ENCODE results near the gene CD300LG. TPM values are rescaled to one million over a fixed set of nuclear protein-coding genes. Genes with fewer than 3 reads are reported as not detected.

Gene CD300LG
- total RNA-seq, 1 donor from 2014 or later, result 5.4 TPM

DNA sequence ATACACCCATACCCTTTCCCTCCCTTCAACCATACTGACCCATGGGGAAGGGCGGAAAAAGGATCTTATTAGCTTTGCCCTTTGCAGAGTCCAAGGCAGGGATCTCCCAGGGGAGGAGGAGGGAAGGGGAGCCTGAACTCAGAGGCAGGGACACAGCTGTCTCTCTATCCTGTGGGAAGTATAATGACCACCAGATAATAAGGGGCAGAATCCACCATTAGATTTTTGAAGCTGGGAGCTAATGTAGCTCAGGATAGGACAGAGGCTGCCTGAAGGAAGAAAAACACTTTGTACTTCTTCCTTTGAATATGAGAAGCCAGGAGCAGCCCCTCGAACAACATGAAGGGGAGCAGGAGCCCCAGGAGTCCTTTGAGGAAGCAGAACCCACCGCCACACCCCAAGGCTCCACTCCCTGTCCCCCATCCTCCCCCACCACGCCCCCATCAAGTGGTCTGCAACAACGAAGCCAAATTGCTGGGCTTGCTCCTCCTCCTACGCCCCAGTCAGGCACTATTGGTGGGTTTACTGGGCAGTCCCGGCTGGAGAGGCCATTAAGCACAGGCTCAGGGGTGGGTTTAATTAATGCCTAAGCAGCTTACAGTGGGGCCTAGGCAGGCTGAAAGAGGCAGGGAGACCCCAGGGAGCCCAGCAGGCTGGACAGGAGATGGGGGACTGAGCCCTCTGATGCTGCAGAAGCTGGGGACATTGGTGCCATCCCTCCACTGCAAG is 55.0 kb downstream of the CD300LG start:
- TF ChIP-seq, protein P1, sequence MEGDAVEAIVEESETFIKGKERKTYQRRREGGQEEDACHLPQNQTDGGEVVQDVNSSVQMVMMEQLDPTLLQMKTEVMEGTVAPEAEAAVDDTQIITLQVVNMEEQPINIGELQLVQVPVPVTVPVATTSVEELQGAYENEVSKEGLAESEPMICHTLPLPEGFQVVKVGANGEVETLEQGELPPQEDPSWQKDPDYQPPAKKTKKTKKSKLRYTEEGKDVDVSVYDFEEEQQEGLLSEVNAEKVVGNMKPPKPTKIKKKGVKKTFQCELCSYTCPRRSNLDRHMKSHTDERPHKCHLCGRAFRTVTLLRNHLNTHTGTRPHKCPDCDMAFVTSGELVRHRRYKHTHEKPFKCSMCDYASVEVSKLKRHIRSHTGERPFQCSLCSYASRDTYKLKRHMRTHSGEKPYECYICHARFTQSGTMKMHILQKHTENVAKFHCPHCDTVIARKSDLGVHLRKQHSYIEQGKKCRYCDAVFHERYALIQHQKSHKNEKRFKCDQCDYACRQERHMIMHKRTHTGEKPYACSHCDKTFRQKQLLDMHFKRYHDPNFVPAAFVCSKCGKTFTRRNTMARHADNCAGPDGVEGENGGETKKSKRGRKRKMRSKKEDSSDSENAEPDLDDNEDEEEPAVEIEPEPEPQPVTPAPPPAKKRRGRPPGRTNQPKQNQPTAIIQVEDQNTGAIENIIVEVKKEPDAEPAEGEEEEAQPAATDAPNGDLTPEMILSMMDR (IDR thresholded peaks at IDR 0.05; ENCODE audit: unreplicated experiment), result no peak
- no peak for DNase-seq (ENCODE audit: low spot score)
- peaks cover 9% of the 10 kb centered on the region for H3K27me3 Mint-ChIP-seq (ENCODE audit: unreplicated experiment)
- H3K4me1 Mint-ChIP-seq (ENCODE audit: unreplicated experiment), result peaks cover 4% of the 10 kb centered on the region
- no peaks in the 10 kb centered on the region for H3K9me3 Mint-ChIP-seq (ENCODE audit: unreplicated experiment)
- H3K4me3 Mint-ChIP-seq (ENCODE audit: unreplicated experiment), result no peak overlapping the region
- no peak overlapping the region for H3K27ac Mint-ChIP-seq (ENCODE audit: unreplicated experiment)
- no peaks in the 10 kb centered on the region for H3K36me3 Mint-ChIP-seq (ENCODE audit: low read depth, unreplicated experiment)

DNA sequence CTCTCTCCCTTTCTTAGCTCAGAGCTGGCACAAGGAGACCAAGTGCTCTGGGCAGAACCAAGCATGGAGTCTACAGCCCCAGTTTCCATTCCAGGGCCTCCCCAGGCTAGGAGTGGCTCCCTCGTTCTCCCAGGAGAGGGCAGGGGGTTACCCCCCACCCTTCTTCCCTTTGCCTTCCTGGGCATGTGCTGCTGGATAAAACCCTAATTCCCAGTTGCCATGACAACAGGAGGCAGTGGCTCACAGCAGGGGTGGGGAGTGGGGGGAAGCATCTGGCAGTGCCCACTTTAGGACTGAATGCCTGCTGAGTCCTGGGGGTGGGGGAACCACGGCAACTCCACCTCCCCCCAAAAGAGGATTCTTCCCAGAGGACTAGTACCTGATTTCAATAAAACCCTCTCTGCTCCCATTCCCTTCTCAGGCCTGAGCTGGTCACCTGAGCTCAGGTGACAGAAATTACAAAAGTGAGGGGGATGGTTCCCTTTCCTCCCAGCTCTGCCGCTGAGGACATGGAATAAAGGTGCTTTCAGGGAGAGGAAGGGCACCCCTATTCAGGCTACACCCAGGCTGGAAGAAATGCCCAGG is 58.5 kb downstream of the CD300LG start:
- Mint-ChIP-seq H3K27ac (ENCODE audit: unreplicated experiment) (no peak overlapping the region), H3K4me1 (ENCODE audit: unreplicated experiment) (peaks cover 8% of the 10 kb centered on the region), H3K4me3 (ENCODE audit: unreplicated experiment) (no peak overlapping the region), H3K36me3 (ENCODE audit: low read depth, unreplicated experiment) (no peaks in the 10 kb centered on the region), H3K27me3 (ENCODE audit: unreplicated experiment) (peaks cover 11% of the 10 kb centered on the region), H3K9me3 (ENCODE audit: unreplicated experiment) (no peaks in the 10 kb centered on the region)
- TF ChIP-seq, protein P1 (IDR thresholded peaks at IDR 0.05; ENCODE audit: unreplicated experiment), result no peak
- no peak for DNase-seq (ENCODE audit: low spot score)

DNA sequence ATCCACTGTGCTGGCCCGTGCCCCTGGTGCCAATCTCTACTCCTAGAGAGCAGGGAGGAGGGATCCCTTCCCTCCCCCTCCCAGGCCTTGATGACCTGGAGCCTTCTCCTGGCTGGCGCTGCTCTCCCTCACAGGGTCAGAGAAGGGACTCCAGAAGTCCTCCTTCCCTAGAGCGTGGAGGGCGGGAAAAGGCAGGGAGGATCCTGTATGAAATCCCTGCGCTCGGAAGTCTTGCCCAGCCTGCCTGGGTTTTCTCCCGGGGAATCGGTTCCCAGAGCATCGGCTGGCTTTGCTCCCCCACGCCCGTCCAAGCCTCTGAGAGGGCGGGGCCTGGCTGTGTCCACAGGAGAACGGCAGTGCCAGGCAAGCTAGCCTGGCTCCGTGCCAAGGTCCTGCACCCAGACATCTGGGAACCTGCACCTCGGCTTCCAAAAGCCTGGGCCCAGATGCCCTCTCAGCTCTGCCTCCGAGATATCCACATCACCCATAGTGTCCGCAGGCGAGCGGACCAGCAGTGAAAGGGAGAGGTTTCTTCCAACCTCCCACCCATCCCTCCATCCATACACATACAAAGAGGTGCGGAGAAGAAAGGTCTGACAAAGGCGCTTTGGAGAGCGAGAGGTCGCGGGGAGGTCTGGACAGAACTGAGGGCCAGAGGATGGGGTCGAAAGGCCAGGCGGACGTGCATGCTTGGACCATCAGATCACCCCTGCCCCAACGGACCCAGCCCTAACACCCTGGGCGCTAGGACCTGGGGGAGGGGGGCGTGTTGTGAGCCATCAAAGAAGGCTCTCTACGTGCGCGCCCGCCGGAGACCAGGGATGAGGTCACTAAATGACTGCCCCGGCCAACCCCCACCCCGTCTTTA is 59.2 kb downstream of the CD300LG start:
- no peak overlapping the region for H3K27ac Mint-ChIP-seq (ENCODE audit: unreplicated experiment)
- DNase-seq (ENCODE audit: low spot score), result peak; percentile 62
- peak overlapping the region; percentile 77 for H3K4me3 Mint-ChIP-seq (ENCODE audit: unreplicated experiment)
- no peaks in the 10 kb centered on the region for H3K9me3 Mint-ChIP-seq (ENCODE audit: unreplicated experiment)
- H3K36me3 Mint-ChIP-seq (ENCODE audit: low read depth, unreplicated experiment), result no peaks in the 10 kb centered on the region
- TF ChIP-seq, protein P1 (IDR thresholded peaks at IDR 0.05; ENCODE audit: unreplicated experiment), result no peak
- peaks cover 11% of the 10 kb centered on the region for H3K27me3 Mint-ChIP-seq (ENCODE audit: unreplicated experiment)
- peaks cover 6% of the 10 kb centered on the region for H3K4me1 Mint-ChIP-seq (ENCODE audit: unreplicated experiment)

DNA sequence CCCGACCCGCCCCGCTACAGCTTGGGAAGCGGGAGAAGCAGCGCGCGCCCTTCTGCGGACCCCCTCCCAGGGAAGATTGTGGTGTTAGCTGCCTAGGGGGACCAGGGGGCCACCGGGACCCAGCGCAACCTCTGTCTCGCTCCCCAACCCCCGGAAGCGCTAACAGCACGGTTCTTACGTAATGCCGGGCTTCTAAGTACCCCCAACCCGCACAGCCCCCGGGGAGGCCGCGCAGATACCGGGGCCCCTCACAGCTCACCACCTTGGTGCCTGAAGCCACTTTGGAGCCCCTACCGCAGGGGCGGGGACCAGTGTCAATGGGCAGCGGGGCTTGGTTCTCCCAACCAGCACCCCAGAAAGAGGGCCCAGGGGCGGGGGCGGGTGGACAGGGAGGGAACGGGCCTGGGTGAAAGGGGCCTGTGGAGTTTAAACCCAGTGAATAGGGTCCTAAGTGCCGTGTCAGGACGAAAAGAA is 60.0 kb downstream of the CD300LG start:
- TF ChIP-seq, protein P1 (IDR thresholded peaks at IDR 0.05; ENCODE audit: unreplicated experiment), result no peak
- Mint-ChIP-seq H3K36me3 (ENCODE audit: low read depth, unreplicated experiment) (no peaks in the 10 kb centered on the region), H3K27ac (ENCODE audit: unreplicated experiment) (no peak overlapping the region), H3K9me3 (ENCODE audit: unreplicated experiment) (no peaks in the 10 kb centered on the region), H3K4me1 (ENCODE audit: unreplicated experiment) (peaks cover 3% of the 10 kb centered on the region), H3K27me3 (ENCODE audit: unreplicated experiment) (peaks cover 11% of the 10 kb centered on the region), H3K4me3 (ENCODE audit: unreplicated experiment) (peak overlapping the region; percentile 77)
- DNase-seq (ENCODE audit: low spot score), result no peak

Measured in endothelial cell (in vitro differentiated cells).